Erythroblast (primary cell): ENCODE measurements around the gene PLEKHJ1.

Source experiments
- DNase-seq, 2 experiments: peaks; one replicate each; lab custom pipeline; 2025; lab: John Stamatoyannopoulos, UW
- GATA1 ChIP-seq: IDR thresholded peaks from 2 replicates; pipeline ENCODE4 v1.6.1; 2011; ENCODE audit warnings: low read depth, mild to moderate bottlenecking, control low read depth, low read length, moderate library complexity
- POLR2A ChIP-seq: IDR thresholded peaks from 2 replicates; pipeline ENCODE4 v1.6.1; 2011; ENCODE audit warnings: mild to moderate bottlenecking, low read length

The PLEKHJ1 gene

GRCh38 chr19:2259336-2259735 is 23.2 kb upstream of the PLEKHJ1 start:
- TF ChIP-seq POLR2A (no peak), GATA1 (no peak)
- no peak for DNase-seq

DNA sequence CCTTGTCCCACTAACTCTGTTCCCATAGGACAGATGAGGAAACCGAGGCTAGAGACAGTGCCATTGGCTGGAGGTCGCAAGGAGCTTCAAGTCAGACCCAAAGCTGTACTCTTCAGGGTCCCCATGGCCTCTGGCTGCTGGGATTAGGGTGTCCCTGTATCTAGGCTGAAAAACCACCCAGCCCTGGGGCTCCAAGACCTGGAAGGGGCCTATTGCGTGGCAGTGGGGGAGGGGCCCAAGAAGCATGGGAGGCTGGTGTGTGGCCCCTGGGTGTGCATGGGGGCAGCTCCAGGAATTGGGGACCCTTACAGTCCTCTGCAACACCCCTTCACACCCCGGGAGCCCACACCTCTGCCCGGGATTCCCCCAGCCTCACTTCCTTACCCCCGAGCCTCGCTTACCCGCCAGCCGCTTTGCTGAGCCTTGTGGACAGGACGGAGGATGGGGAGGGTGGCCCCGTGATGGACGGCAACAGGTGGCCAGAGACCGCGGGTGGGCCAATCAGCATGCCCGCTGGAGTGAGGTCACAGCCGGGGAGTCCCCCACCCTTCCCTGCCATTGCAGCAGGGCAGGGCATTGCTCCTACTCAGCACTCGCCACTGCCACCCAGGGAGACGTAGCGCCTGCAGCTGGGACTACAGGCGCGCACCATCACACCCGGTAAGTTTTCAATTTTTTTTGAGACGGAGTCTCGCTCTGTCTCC is 20.0 kb upstream of the PLEKHJ1 start, which contains the start of gene JSRP1:
Gene JSRP1 (minus strand): TSS at position 436 of the 704 bp plus-strand sequence. CDS start 1,103 bp downstream, outside the sequence.
- TF ChIP-seq GATA1 = no peak
- no peak for TF ChIP-seq POLR2A

DNA sequence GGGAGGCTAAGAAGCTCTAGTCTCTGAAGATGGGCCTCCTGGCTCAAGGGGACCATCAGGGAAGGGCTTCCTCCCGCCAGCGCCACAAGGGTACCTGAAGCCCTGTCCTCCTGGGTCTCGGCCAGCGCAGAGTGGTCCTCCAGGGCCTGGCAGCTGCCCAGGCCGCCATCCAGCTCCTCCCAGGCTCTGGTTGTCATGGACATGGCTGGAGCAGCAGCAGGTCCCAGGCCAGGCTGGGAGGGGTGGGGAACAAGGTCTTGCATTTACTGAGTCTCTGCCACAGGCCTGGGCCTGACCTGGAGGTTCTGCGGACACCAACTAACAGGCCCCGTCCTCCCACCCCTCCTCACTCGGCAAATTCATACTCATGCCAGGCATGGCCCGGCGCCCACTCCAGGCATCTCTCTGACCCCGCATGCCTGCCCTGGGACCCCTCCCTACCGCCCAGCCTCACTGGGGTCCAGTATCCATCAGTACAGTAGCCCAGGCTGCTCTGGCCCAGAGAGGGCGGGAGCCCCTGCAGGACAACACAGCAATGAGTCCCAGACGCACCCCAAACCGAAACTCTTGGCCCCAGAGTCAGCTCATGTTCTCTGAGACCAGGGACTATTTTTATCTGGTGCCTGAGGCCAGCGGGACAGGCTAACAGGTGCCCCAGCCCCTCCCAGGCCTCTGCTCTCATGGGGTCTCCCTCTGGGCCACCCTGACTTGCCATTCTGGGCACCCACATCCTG is 19.1 kb upstream of the PLEKHJ1 start:
- TF ChIP-seq GATA1 (no peak), POLR2A (no peak)
- DNase-seq = no peak

More for the DNA sequence above, 20.0 kb upstream of the PLEKHJ1 start, which contains the start of gene JSRP1:
- DNase-seq = no peak

DNA sequence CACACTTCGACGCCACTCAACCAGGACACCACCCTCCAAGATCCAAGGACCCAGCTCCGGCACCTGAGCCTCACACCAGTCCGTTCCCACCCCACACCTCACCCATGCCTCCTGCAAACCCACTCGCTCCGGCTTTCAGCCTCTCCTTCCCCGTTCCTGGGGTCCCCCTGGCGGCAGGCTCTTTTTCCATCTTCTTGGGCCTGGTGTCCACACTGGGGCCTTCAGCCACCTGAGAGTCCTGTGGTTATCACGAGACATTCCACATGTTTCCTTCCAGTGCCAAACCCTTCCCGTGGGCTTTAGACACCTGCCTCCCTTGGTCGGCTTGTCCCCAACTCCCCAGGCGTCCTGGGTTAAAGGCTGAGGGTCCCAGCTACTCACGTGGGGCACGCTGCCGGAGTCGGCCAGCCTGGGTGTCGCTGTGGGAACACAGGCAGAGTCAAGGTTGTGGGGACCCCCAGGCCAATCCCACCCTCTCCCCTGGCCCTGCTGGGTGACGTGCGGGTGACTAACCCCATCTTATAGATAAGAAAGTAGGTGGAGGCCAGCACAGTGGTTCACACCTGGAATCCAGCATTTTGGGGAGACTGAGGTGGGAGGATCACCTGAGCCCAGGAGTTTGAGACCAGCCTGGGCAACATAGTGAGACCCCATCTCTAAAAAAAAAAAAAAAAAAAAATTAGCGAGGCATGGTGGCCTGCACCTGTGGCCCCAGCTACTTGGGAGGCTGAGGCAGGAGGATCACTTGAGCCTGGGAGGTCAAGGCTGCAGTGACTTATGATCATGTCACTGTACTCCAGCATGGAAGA is 18.1 kb upstream of the PLEKHJ1 start:
- peak in 1 of 2 experiments; percentile 38 for DNase-seq
- TF ChIP-seq POLR2A (no peak), GATA1 (no peak)

DNA sequence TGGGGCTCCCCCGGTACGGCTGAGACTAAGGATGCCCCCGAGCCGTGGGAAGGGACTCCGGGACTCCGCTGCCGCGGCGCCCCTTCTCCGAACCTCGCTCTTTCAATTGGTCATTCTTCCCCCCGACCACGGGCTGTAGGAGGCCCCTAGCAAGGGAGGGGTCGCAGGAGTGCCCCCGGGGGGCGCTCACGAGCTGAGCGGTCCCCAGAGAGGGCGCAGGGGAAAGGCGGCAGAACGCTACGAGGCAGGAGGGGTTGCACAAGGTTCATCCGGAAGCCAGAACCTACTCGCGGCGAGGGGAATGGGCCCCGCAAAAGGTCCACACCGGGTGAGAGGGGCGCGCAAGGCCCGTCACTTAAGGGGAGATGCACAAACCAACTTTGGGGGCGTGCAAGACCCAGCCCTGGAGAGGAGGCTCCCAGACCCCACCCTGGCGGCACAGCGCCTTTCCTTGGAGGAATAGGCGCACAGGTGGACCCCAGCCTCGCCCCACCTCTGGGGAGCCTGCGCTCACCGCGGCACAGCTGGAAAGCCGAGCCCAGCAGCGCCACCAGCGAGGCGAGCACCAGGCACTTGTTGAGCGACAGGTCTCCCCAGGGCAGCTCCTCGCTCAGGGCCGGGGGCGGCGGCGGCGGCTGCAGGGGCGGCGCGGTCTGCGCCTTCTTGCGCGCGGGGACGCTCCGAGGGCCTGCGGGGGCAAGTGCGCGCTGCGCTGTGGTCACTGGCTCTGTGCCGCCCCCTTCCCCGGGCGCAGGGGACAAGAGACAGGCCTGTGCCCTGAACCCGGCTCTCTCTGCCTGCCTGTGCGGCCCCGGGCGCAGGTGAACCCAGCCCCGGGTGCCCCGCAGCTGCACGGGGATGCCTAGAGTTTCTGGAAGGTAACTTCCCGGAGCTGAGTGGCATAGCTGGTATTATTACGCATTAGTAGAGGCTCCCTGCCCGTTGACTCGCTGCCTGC is 17.3 kb upstream of the PLEKHJ1 start:
- no peak for TF ChIP-seq GATA1
- no peak for TF ChIP-seq POLR2A
- peak in 1 of 2 experiments; percentile 34 for DNase-seq

GRCh38 chr19:2252797-2253105 is 16.6 kb upstream of the PLEKHJ1 start:
- no peak for TF ChIP-seq GATA1
- TF ChIP-seq POLR2A = no peak

DNA sequence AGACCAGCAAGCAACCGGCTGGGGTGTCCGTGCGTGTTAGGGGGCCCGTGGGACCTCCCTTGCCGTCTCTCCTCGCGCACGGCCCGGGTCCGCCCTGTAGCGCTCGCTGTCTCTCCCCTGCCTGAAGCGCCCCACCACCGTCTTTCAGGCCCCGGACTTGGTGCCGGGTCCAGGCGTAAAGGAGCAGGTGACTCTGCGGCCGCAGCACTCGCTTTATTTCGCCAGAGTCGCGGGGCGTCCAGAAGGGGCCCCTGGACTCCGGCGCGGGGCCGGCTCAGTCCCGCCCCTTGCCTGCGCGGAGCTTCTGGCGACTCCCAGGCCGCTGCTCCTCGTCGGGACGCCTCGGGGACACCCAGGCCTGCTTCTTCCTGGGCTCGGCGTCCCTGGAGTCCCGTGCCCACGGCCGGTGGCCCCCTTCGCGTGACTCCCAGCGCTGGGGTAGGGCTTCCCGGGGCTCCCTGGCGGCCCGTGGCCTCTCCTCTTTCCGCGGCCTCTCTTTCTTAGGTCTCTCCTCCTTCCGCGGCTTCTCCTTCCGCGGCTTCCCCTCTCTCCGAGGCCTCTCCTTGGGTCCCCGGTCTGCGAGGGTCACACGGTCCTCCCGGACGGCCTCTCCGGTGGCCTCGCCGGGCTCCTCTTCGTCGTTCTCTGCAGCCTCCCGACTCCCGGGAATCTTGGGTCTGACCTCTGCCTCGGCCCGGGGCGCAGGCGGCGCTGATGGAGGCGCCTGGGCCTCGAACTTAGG is 16.1 kb upstream of the PLEKHJ1 start:
- TF ChIP-seq POLR2A (no peak), GATA1 (no peak)
- no peak for DNase-seq

More at GRCh38 chr19:2252797-2253105, 16.6 kb upstream of the PLEKHJ1 start:
- no peak for DNase-seq

GRCh38 chr19:2251106-2252054 is 15.3 kb upstream of the PLEKHJ1 start:
- peak in 1 of 2 experiments; percentile 34 for DNase-seq

GRCh38 chr19:2250766-2251105 is 14.6 kb upstream of the PLEKHJ1 start:
- no peak for DNase-seq
- no peak for TF ChIP-seq POLR2A
- no peak for TF ChIP-seq GATA1

More at GRCh38 chr19:2251106-2252054, 15.3 kb upstream of the PLEKHJ1 start:
- TF ChIP-seq POLR2A = no peak
- no peak for TF ChIP-seq GATA1

DNA sequence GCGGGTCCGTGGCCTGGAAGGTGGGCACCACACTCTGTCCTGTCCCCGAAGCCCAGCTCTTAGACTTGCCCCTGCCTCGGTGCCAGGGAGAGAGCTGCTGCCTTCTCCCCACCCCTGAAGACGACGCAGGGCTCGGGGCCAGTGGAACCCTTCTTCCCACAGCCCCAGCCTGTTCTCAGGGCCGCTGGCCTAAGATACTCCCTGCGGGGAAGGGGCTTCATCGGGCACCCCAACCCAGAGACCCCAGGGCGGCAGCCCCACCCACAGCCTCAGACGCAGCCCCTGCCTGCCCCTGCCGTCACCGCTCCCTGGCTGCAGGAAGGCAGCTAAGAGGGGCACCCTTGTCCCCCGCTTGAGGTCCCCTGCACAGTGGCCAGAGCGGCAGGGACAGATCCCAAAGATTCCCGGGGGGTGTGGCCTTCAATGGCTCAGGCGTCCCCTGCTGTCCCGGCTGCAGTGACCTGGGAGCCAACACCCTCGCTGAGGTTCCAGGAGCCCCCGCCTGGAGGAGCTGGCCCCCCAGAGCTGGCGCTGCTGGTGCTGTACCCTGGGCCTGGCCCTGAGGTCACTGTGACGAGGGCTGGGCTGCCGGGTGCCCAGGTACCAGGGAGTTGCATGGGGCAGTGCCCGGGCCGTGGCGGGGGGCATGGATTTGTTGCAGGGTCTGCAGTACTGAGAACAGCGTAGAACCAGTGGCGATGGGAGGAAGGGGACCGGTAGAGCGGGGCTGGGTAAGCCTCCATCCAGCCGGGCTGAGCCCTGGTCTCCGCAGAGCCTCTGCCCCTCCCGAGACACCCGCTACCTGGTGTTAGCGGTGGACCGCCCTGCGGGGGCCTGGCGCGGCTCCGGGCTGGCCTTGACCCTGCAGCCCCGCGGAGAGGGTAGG is 14.0 kb upstream of the PLEKHJ1 start:
- no peak for DNase-seq
- no peak for TF ChIP-seq POLR2A
- TF ChIP-seq GATA1 = no peak
